ENCODE results near the gene RAD9A. TPM values are rescaled to one million over a fixed set of nuclear protein-coding genes. Genes with fewer than 3 reads are reported as not detected.

Gene RAD9A
- total RNA-seq, 1 donor from 2014 or later = 10.4 TPM

DNA sequence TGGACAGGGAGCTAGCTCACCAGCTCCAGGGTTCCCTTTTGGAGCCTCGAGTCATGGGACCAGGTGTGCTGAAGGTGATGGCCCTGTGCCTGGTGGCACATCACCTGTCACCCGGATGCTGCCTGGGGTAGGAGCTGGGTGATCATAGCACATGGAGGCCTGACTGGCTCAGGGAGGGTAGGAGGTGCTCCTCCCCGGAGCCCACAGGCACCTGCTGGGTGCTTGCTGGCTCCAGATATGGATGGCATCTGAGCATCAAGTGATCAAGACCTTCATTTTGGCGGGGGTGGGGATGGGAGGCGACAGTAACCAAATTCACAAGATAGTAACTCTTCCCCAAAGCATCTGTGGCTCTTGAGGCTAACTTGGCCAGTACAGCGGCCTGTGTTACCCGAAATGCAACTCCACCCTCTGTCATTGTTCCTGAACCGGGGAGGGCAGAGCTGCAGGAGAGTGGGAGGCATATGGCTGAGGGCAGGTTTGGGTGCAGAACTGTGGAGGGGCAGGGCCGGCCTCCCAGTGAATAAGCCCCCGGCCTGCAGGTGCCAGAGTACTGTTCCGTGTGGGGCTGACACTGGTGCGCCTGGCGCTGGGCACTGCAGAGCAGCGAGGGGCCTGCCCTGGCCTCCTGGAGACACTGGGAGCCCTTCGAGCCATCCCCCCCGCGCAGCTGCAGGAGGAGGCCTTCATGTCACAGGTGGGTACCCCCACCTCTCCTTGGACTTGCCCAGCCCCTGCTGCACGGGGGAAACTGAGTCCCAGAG, 16.8 kb downstream of the RAD9A start:
- no peak for DNase-seq (ENCODE audit: low spot score)

DNA sequence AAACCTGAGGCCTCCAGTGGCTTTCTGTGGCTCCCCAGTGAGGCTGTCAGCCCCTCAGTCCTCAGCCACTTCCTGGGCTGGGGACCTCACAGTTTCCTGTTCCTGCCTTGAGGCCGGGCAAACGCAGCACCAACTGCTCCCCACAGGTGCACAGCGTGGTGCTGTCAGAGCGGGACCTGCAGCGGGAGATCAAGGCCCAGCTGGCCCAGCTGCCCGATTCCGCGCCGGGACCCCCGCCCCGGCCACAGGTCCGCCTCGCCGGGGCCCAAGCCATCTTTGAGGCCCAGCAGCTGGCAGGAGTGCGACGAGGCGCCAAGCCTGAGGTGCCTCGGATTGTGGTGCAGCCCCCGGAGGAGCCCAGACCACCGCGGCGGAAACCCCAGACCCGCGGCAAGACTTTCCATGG, 17.5 kb downstream of the RAD9A start:
- no peak for DNase-seq (ENCODE audit: low spot score)

DNA sequence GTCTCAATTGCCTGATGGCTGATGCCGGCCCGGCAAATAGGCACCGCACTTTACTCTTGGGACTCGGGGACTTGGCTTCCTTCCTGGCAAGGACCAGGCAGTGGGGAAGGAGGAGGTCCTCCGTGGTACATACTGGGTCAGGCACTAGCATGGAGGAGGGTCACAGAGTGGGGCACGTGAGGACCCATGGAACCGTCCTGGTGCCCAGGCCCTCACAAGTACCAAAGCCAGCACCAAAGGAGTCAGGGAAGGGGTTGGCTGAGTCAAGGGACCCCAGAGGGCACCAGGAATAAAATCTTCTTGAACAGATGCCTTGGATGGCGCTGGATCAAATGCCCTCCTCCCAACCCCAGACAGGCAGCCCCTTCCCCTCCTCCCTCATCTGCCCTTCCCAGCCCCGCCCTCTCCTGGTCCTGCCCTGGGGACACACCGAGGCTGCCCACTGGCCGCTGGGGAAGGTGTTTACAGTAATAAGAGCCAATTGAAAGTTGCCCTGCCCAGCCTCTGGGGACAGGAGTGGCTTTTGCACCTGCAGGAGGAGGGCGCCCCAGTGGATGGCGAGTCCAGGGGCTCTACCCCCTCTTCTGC, 18.1 kb downstream of the RAD9A start:
- DNase-seq (ENCODE audit: low spot score) = no peak

DNA sequence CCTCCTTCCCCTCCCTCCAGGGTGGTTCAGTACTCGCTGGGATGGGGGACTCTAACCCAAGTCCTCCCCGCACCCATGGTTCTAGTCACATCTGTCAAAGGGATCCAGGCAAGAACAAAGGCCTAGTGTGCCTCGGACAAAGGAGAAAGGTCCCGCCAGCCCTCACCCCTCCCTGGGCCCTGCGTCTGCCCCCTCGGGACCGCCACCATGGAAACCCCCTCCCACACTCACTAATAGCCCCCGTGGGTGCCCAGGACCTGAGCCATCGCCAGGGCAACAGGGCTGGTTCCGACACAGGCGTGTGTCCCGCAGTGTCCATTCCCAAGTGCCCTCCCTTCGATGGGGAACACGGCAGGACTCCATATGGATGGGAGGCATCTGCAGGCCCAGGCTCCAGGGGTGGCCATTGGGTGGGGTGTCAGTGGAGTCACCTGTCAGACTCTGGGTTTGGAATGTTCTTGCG, 18.6 kb downstream of the RAD9A start:
- no peak for DNase-seq (ENCODE audit: low spot score)

DNA sequence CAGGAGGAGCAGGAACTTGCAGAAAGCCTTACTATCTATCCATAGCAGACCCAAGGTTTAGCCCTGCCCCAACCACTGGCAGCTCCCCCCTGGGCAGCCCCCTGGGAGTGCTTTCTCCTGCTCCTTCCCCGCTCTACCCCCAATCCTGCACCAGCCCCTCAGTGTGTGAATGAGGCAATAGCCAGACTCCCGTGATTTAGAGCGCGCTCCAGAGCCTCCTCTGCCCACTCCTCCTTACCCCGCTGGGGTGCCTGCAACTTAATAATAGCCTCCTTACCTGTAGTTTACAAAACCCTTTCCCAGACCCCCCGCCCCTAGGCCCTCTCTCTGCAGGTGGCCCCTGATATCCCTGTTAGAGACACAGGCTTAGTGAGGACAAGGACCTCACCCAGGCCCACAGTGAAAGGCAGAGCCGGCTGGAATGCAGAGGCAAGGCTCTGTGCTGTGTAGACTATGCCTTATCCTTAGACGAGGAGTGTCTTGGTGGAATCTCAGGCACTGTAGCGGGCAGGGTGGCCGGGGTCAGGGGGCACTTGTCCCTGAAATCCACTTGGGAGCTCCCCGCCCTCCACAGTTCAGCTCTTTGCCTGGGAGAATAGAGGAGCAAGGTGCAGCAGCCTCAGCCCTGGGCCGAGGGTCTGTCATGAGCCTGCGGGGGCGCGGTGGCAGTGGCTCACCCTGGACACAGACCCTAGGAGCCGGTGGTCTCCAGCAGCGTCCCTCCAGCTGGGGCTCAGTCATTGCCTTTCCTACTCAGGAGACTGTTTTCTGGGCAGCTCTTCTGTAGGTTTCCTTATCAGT, 19.4 kb downstream of the RAD9A start:
- no peak for DNase-seq (ENCODE audit: low spot score)

DNA sequence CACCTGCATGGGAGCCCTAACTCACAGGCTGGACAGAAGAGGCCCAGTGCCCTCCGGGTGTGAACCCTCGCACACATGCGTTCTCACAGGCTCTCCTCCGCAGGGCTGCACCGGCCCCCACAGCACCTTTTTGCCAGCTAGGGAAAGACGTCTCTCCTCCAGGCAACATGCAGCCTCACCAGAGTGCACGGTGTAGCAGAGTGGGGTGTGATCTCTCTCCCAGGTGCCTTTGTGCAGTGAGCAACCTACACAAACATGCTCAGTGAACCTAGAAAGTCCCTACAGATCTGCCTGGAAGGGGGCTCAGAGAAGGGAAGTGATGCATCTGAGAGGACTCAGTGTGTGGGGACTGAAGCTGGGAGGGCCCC, 20.0 kb downstream of the RAD9A start:
- no peak for DNase-seq (ENCODE audit: low spot score)

DNA sequence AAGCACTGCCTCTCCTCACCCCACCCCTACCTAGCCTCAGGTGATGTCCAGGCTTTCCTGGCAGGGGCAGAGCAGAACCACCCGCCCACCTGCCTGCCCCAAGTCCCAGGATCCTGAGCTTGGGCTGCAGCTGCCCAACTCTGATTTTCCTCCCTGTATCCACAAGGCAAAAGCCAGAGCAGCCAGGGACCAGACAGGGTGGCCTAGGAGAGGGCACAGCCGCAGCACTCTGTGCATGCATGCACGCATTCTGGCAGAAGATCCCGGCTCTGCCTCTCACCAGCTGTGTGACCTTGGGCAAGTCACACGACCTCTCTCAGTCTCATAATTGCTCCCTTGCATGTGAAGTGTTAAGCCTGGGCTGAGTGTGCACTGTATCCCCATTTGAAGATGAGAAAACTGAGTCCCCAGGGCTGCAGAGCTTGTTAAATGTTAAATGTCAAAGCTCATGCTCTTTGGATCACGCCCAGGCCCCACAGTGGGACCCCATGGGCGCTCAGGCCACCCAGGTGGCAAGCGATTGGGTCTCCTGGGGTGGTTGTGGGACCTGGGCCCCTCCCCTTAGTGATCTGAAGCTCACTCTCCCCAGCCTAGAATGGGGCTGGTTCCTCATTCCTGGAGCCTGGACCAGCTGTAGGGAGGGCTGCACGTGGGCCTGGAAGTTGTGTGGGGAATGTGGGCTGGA, 20.9 kb downstream of the RAD9A start:
- no peak for DNase-seq (ENCODE audit: low spot score)

DNA sequence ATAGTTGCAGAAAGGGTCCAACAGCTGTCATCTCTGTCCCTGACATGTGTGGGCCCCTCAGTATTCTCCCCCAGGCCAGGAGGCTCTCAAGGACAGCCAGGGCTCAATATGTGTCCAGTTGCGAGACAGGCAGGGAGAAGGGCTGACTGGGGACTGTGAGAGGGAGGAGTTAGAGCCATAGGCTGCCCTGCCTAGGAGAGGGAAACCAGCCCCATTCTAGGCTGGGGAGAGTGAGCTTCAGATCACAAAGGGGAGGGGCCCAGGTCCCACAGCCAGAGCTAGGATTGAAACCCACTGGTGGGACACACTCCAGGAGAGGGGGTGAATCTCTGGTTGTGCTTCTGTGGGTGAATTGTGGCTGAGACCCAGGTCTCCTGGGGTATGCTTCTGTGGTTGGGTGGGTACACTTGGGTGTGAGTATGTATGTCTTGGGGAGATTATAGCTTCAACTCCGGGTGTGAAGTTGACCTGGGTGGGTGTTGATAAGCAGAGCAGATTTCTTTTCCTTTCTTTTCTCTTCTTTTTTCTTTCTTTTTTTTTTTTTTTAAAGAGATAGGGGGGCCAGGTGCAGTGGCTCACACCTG, 21.6 kb downstream of the RAD9A start:
- no peak for DNase-seq (ENCODE audit: low spot score)

DNA sequence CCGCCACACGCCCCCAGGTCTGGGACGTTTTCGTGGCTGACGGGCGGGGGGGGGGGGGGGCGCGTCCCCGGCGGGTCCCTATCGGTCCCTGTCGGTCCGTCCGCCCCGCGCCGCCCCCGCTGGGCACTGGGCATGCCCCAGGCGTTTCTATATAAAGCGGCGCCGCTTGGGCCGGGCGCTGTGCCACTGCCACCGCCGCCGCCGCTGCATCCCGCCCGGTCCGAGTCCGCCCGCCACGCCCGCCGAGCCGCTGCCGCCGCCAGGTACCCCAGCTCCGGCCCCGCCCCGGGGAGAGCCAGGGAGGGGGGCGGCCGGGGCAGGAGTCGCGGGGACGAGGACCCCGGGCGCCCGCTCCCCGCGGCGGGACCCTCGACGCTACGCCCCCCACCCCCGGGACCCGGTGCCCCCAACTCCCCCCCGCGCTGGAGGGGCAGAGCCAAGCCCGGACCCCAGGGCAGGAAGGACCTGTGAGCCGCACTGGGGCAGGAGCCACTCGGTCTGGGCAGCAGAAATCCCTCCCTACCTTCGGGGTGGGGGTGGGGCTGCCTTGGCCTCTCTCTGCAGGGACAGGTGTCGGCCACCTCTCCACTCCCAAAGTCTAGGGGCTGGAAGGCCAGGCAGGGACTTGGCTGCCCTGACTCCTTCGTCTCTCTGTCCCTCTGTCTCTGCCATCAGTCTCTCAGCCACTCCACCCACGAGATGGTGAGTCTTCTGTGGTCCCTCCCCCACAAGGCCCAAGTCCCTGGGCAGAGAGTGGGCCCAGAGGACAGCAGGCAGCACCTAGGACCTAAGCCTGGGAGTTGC, 23.9 kb downstream of the RAD9A start, which contains the start of gene CARNS1:
CARNS1 (plus strand) TSS at position 178 of the 804 bp plus-strand sequence; CDS start at position 700, 522 bp downstream.
- no peak for DNase-seq (ENCODE audit: low spot score)

DNA sequence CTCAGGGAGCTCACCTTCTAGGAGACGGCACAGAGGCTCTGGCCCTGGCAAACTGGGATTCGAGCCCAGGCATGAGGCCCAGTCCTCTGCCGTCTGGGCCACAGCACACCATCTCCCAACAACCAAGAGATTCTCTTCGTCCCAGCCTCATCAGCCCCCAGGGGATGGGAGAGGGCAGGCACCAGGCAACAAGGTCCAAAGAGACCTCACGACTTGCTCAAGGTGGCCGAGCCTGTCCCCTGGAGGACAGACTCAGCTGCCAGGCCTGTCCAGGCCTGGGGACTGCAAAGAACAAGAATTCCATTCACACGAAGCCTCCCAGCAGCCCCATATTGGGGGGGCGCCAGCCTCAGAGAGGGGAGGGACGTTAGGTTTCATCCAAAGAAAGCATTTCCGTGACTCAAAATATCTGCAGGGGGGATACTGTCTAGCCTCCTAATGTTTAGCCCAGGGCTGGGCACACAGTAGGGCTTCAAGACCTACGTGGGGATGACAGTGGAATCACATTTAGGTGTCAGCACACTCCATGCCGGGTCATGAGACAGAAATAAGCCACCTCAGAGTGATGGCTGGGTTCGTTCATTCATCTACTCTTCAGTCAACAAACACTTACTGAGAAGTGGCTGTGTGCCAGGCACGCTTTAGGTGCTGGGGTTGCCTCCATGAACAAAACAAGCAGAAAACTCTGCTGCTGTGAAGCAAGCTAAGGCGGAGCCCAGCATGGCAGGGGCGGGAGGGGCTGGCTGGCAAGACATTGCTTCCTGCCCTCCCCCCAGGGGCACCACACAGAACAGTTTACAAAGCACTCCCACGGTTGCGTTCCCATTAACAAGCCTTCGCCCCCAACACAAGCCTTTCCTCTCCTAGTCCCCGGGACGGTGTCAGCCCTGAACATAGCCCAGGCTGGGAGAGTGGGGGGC, 24.9 kb downstream of the RAD9A start:
- DNase-seq (ENCODE audit: low spot score) = no peak

DNA sequence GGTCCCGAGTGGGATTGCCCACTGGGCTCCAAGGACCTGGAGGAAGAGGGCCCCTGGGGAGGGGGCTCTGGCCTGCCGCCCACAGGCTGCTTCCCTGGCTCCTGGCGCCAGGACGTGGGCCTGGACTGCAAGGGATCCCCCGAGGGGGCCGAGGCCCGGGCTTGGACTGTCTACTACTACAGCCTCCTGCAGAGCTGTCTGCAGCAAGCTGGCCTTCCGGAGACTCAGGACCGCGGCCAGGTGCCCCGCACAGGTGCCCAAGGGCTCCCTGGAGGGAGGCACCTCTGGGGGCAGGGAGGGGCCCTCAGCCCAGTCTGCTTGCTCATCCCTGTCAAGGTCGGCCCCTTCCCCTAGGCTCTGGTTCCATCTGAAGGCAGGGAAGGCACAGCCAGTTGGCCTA, 25.6 kb downstream of the RAD9A start:
- DNase-seq (ENCODE audit: low spot score) = no peak

DNA sequence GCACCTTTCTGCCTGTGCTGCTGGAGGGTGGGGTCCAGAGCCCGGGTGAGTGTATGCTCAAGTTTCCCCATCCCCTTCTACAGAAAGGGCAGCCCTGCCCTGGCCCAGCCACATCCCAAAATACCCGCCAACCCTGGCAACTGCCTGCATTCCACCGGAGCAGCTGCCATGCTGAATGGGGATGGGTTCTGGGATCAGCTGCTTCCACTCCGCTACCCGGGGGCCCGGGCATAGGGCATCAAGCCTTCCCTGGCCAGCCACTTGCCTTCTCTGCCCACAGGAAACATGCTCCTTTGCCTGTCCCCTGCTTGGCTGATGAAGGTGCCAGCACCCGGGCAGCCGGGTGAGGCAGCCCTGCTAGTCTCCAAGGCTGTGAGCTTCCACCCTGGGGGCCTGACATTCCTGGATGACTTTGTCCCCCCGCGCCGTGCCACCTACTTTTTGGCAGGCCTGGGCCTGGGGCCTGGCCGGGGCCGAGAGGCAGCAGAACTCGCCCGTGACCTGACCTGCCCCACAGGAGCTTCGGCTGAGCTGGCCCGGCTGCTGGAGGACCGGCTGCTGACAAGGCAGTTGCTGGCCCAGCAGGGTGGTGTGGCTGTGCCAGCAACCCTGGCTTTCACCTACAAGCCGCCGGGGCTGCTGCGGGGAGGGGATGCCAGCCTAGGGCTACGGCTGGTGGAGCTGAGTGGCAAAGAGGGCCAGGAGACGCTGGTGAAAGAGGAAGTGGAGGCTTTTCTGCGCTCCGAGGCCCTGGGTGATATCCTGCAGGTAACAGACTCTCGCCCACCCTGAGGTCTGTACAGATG, 26.9 kb downstream of the RAD9A start:
- DNase-seq (ENCODE audit: low spot score) = no peak

DNA sequence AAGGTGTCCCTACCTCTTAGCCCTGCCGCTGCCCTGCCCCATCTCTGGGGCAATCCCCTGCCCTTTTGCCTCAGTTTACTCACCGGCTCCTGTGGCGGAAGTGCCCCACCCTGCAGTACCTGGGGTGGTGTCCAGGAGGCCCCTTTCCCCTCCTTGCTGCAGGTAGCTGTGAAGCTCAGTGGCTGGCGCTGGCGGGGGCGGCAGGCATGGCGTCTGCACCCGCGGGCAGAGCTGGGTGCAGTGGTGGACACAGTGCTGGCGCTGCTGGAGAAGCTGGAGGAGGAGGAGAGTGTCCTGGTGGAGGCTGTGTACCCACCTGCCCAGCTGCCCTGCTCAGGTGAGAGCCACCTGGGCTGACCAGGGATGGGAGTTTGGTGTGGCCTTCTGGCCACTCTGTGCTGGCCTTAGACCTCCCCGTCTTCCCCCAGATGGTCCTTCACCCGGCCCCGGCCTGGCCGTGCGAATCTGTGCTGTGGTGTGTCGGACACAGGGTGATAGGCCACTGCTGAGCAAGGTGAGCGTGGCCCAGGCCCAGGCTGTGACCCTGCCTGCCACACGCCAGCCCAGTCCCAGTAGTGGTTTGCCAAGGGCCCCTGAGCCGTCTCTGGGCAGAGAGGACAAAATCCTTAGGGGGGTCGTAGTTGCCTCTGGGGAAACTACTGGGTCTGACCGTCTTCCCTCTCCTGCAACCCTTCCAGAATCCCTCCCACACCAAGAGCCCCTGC, 27.7 kb downstream of the RAD9A start:
- DNase-seq (ENCODE audit: low spot score) = no peak

DNA sequence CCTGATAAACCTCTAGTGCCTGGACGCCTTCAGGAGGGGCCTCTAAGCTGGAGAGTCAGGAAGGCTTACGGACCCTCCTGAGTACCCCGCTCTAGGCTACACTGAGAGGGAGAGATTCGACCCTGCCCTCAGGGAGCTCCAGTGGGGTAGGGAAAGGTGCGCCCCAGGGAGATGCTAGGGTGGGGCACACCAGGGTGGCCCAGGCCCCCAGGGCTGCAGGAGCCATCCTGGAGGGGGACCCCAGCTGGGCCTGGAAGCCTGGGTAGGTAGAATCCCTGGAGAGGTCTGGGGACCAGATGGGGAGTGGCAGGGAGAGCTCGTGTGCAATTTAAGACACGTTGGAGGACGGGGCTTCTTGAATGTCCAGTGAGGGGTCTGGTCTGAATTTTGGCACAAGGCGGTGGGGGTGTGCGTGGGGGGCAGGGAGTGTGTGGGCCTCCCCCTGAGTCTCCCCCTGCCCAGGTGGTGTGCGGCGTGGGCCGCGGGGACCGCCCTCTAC, 28.4 kb downstream of the RAD9A start:
- no peak for DNase-seq (ENCODE audit: low spot score)

DNA sequence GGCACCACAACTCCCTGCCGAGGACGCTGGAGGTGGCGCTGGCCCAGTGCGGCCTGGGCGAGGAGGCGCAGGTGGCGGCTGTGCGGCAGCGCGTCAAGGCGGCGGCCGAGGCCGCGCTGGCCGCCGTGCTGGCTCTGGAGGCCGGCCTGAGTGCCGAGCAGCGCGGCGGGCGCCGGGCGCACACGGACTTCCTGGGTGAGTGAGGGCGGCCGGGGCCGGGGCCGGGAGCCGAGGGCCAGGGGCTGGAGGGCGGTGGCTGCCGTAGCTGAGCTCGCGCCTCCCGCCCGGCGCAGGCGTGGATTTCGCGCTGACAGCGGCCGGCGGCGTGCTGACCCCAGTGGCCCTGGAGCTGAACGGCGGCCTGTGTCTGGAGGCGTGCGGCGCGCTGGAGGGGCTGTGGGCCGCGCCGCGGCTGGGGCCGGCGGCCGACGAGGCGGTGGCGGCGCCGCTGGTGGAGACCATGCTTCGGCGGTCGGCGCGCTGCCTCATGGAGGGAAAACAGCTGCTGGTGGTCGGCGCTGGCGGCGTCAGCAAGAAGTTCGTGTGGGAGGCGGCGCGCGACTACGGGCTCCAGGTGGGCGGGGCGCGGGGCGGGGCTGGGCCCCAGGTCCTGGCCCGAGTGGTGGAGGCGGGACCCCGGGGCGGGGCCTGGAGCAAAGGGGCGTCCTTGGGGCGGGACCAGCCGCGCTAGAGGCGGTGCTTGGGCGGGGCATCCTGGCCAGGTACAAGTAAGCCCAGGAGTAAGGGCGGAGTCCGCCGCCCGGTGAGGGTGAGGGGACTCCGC, 29.1 kb downstream of the RAD9A start:
- DNase-seq (ENCODE audit: low spot score) = peak; percentile 99

DNA sequence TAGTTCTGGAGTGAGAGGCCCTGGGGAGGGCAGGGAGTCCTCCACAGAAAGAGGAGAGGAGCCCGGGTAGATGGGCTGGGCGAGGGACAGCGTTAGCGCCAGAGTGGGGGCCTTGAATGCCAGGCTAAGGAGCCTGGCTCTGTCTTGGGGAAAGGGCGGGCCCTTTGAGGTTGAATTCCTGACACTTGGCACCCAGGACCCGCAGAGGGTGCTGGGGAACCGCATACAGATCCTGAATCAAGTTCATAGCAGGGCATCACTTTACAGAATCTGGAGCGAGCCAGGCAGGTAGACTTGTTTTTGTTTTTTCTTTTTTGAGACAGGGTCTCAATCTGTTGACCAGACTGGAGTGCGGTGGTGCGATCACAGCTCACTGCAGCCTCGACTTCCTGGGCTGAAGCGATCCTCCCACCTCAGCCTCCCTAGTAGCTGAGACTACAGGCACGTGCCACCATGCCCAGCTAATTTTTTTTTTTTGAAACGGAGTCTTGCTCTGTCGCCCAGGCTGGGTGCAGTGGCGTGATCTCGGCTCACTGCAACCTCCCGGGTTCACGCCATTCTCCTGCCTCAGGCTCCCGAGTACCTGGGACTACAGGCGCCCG, 29.7 kb downstream of the RAD9A start:
- no peak for DNase-seq (ENCODE audit: low spot score)
